ENCODE measurements around the gene SARS2. TPM values are rescaled to one million over a fixed set of nuclear protein-coding genes. Genes with fewer than 3 reads are reported as not detected.
"Not testable (repeated sequence)": the region's sequence is repeated elsewhere in the genome, so short reads cannot be mapped to it uniquely, and the experiment has no call there.

Gene SARS2
- total RNA-seq, 1 experiment from 2014 or later, result 24.0 TPM

- no peak for DNase-seq (ENCODE audit: extremely low read depth, low read depth)
These were observed 35.6 kb downstream of the SARS2 start for GRCh38 chr19:38894968-38895367.

- DNase-seq (ENCODE audit: extremely low read depth, low read depth), result no peak
These were observed 37.2 kb downstream of the SARS2 start for GRCh38 chr19:38893341-38893771.

GRCh38 chr19:38892841-38893240, 37.7 kb downstream of the SARS2 start:
- DNase-seq (ENCODE audit: extremely low read depth, low read depth), result no peak

DNA sequence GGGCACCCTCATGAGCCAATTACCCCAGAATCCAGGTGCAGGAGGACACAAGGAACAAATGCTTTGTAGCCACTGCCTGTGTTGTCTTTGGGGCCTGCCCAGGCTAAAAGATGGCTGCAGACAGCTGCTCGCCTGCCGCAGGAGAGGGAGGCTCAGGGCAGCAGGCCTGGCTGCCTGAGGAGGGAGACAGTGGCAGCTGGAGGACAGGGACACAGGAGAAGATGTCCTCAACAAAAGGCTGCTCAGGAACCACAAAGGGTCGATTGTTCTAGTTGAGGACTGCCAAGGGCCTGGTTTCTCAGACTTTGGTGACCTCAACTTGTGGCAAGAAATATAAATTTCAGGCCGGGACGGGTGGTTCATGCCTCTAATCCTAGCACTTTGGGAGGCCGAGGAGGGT, 38.8 kb downstream of the SARS2 start:
- no peak for DNase-seq (ENCODE audit: extremely low read depth, low read depth)

- no peak for DNase-seq (ENCODE audit: extremely low read depth, low read depth)
These were observed 39.9 kb downstream of the SARS2 start for GRCh38 chr19:38890686-38891085.

- DNase-seq (ENCODE audit: extremely low read depth, low read depth), result no peak
These were observed 40.8 kb downstream of the SARS2 start for GRCh38 chr19:38889803-38890202.

GRCh38 chr19:38888876-38889275, 41.7 kb downstream of the SARS2 start:
- no peak for DNase-seq (ENCODE audit: extremely low read depth, low read depth)

DNA sequence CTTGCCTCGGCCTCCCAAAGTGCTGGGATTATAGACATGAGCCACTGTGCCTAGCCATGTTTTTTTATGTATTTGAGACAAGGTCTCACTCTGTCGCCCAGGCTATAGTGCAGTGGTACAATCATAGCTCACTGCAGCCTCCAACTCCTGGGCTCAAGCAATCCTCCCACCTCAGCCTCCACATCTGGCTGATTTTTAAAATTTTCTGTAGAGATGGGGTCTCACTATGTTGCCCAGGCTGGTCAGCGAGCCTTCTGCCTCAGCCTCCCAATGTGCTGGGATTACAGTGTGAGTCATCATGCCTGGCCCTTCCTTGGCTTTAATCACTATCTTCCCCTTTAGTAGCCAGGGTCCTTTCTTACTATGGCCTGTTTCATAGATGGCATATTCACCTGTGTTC, 45.9 kb downstream of the SARS2 start:
- DNase-seq (ENCODE audit: extremely low read depth, low read depth), result not testable (repeated sequence)

DNA sequence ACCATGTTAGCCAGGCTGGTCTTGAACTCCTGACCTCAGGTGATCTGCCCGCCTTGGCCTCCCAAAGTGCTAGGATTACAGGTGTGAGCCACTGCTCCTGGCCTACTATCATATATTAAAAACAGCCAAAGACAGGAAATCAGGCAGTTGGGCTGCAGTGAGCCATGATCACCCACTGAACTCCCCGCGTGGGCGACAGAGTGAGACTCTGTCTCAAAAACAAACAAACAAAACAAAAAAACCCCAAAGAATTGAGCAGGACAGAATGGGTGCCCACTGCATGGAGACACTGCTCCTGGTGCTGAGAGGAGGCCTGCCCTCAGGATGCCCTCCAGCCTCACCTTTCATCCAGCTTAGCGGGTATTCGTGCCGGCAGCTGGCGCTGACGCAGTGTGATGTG, 47.3 kb downstream of the SARS2 start:
- DNase-seq (ENCODE audit: extremely low read depth, low read depth), result no peak

GRCh38 chr19:38880882-38881609, 49.5 kb downstream of the SARS2 start:
- no peak for DNase-seq (ENCODE audit: extremely low read depth, low read depth)

DNA sequence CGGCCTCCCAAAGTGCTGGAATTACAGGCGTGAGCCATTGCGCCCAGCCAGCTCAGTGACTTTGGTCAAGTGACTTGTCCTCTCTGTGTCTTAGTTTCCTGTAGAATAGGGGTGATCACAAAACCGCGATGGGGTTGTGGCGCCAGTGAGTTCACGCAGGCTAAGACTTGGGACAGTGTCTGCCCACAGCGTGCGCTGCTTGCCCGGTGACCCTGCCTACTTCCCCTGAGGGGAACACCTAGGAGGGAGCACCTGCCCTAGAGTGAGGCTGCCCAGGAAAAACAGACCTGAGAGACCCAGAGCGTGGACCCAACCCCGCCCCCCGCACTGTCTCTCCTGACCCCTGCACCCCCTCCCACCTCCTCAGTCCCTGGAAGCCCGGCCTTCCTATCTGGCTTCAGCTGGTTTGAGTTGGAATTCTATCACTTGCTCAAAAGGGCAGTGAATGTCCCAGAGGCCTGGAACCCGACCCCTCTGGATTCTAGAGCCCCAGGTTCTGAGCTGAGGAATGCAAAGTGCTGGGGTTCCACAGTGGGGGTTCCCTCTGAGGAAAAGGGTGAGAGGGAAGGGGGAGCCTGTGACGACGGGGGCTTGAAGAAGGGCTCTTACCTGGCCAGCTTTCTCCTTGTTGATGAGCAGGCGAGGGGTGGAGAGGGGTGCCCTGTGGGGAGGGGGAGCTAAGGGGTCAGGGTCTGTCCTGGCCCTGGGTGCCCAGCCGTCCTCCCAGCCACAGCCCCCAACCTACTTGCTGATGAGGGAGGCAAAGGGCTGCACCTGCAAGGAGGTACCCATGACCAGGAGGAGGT, 50.3 kb downstream of the SARS2 start:
- no peak for DNase-seq (ENCODE audit: extremely low read depth, low read depth)

GRCh38 chr19:38879400-38879751, 51.2 kb downstream of the SARS2 start:
- no peak for DNase-seq (ENCODE audit: extremely low read depth, low read depth)

DNA sequence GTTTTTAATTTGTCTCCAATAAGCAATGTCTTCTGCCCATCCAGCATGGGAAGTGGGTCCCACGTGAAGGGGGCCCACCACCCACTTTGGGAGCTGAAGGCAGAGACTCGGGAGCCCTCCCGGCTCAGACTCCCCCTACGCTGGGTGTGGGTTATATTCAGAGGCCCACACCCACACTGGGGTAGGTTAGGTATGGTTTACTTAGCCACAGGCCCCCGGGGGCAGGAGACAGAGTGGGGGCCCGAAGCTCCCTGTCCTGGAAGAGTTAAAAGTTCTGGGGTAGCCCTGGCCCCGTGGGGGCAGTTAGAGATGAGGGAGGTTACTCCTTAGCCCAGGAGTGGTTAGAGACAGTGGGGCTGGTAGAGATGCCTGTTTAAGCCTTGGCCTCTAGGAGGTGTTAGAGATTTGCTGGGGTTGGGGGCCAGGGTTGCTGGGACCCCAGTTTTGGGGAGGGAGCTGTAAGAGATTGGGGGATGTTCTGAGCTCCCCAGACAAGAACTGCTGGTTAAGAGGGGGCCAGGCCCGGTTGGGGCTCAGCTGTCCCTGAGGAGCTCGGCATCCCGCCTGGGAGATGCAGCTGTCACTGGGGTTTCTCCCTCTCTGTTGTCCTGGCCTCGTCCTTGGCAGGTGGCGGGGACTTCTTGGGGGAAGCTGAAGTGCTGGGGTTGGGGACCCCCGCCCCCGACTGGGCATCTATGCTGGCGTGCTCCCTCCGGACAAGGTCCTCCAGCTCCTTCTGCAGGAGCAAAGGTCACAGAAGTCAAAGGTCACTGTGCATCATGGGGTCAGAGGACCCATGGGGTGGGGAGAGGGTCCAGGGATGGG, 51.8 kb downstream of the SARS2 start:
- no peak for DNase-seq (ENCODE audit: extremely low read depth, low read depth)

DNA sequence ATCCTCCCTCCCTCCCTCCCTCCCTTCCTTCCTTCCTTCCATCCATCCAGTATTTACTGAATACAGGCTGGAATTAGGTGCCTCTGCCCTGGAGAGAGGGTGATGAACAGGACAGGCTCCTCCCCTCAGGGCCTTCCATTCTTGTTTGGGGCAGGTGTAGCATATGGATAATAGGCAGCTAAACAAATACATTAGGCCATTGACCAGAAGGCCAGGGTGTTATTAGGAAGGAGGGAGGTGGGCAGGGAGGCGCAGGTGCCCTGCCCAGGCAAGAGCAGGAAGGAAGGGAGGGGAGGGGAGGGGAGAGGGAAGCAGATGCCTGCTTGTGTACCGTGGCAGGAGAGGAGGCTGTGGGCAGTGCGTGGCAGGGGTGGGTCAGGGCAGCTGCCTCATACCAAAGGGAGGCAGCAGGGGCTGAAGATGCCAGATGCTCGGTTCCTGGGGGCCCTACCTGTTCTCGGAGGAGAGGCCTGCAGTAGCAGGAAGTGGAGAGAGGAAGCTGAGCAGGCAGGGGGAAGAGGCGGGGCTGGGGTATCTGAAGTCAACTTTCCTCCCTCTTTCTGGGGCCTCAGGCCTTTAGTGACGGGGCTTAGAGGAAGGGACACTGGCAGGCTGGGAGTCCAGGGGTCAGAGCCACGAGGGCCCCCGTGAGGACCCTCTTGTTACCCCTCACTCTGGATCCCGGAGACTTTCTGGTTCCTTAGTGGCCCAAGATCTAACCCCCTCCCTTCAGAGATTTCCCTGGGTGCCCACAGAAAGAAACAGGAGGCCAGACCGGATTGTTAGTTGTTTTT, 52.6 kb downstream of the SARS2 start, which contains the start of gene RINL:
TSS of gene RINL (minus strand) at position 495 of the 794 bp plus-strand sequence. CDS start 1,533 bp downstream, outside the sequence.
- DNase-seq (ENCODE audit: extremely low read depth, low read depth), result no peak

GRCh38 chr19:38875656-38876395, 54.7 kb downstream of the SARS2 start:
- DNase-seq (ENCODE audit: extremely low read depth, low read depth), result no peak

DNA sequence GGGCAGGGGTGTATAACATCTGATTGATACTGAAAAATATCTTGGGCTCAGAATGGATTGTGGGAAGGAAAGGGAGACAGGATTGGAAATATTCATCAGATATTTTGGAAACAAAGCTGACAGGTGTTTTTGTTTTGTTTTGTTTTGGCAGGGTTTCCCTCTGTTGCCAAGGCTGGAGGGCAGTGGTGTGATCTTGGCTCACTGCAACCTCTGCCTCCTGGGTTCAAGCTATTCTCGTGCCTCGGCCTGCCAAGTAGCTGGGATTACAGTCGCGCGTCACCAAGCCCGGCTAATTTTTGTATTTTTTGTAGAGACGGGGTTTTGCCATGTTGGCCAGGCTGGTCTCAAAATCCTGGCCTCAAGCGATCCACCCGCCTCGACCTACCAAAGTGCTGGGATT, 57.2 kb downstream of the SARS2 start:
- DNase-seq (ENCODE audit: extremely low read depth, low read depth), result not testable (repeated sequence)

GRCh38 chr19:38870612-38871011, 60.0 kb downstream of the SARS2 start:
- DNase-seq (ENCODE audit: extremely low read depth, low read depth), result no peak

DNA sequence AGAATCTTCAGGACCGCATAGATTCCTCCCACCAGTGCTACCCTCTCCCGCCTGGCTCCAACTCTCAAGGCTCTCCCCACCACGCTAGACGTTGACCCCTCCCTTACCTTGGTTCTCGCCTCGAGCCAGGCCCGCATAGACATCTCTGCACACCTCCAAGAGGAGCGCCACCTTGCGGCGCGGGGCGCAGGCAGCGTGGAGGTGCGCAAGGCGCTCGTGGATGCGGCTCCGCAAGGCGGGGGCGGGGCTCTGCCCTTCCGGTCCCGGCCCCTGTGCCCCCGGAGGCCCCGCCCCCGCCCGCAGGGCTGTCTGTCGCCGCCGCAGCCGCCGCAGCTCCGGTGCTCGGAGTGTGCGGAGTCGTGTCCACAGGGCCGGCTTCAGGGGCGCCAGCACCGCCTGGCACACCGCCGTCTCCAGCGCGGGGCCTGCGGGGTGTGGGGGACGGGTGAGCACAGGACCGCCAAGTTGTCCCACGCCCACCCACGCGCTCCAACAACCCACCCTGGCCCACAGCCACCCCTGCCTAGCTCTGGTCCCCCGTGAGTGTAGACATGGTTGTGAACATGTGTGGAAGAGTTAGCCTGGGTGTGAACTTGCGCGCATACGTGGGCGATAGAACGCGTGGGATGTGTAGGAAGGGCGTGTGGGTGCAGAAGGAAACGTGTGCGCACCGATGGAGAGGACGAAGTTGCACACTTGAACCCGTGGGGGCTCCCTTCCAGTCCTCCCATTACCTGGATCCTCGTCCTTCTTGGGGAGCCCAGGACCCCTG, 60.5 kb downstream of the SARS2 start:
- DNase-seq (ENCODE audit: extremely low read depth, low read depth), result no peak
